ENCODE data around the gene ACOT11. TPM values are rescaled to one million over a fixed set of nuclear protein-coding genes. Genes with fewer than 3 reads are reported as not detected.

ACOT11 gene
- total and polyA plus RNA-seq, 3 donors from 2014 or later: 4.9 to 33.8 (median 19.1) TPM

DNA sequence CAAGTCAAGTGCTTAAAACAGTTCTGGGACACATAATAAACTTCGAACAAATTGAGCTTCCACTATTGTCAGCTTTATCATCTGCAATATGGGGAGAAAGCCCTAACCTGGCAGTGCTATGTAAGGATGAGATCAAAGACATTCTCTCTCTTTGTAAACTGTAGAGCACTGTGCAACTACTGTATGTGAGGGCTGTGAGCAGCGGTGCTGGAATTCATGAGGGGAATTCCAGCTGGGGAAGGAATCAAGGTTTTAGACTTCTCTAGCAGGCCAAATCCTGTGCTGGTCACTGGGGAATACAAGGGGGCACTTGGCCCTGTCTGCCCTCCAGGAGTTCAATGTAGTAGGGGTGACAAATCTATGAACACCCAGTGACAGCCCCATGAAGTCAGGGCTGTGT lies 66.0 kb downstream of the ACOT11 start:
- WGBS, 2 donors: 87 to 88% methylated on average over 2 of the region's 2 CpGs
- DNase-seq: no peak
- no peaks in the 10 kb centered on the region for H3K9me3 ChIP-seq
- no peaks in the 10 kb centered on the region for H3K4me1 ChIP-seq
- no peaks in the 10 kb centered on the region for H3K27me3 ChIP-seq
- TF ChIP-seq POLR2A (IDR thresholded peaks at IDR 0.05) (no peak), CTCF (IDR thresholded peaks at IDR 0.05) (no peak)
- H3K4me3 ChIP-seq: no peak overlapping the region
- intact Hi-C loops (cut with DNase I; ENCODE audit: low total_unique reads): no loop called here
- no peaks in the 10 kb centered on the region for H3K36me3 ChIP-seq (ENCODE audit: low read depth, missing control alignments)
- no peak overlapping the region for H3K27ac ChIP-seq

DNA sequence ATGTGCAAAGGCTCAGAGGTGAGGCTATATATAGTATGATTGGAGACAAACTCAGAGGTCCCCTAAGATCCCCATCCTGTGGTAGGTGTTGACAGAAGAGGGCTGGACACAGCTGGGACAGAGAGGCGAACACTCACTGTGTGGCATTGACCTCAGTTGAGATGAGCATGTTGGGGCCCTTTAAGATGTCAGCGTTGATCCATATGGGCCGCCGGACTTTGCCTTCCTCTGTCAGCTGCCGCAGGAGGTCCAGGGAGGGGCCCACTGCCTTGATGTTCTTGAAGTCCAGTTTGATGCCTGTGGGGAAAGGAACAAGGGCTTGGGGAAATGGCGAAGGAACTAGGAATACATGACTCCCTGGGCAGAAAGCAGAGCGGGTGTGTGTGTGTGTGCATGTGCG lies 66.5 kb downstream of the ACOT11 start:
- intact Hi-C loops (cut with DNase I; ENCODE audit: low total_unique reads): no loop called here
- no peak for DNase-seq
- TF ChIP-seq CTCF (IDR thresholded peaks at IDR 0.05): no peak
- TF ChIP-seq POLR2A (IDR thresholded peaks at IDR 0.05): no peak
- H3K27ac ChIP-seq: no peak overlapping the region
- H3K27me3 ChIP-seq: no peaks in the 10 kb centered on the region
- H3K4me1 ChIP-seq: no peaks in the 10 kb centered on the region
- H3K9me3 ChIP-seq: no peaks in the 10 kb centered on the region
- WGBS, 2 donors: 79 to 82% methylated on average over 8 of the region's 8 CpGs
- H3K36me3 ChIP-seq (ENCODE audit: low read depth, missing control alignments): no peaks in the 10 kb centered on the region
- H3K4me3 ChIP-seq: no peak overlapping the region

DNA sequence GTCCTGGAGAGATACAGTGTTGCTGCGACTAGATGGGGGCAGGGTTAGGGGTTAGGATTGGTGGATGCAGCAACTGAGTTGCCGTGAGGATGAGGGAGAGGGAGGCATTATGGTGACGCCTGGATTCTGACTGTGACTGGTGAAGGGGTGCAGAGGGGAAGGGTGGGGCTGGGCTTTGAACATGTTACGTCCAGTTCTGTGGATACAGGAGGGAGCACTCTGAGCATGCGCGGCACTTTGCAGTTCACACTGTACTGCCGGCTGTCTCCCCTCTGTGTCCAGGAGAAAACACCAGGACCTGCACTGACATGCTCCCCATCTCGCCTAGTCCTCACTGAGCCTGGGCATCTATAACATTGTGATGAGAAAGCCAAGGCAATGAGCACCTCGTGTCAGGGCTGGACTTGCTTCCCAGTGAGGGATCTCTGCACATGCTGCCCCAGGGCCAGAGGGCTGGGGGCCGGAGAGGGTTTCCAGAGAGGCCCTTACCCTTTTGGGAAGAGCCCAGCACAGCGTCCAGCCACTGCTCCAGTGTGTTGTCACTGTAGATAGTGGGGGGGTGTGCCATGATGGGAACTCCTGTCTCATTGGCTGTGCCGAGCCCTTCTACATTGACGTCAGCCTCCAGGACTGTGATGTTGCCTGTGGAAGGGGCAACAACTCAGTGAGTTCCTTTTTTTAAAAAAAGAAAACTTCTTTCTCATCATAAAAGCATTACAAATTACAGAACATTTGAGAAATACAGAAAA lies 67.7 kb downstream of the ACOT11 start:
- no peak overlapping the region for H3K4me3 ChIP-seq

GRCh38 chr1:54619749-54620148 lies 71.7 kb downstream of the ACOT11 start:
- DNase-seq: no peak
- no peaks in the 10 kb centered on the region for H3K27me3 ChIP-seq
- no peaks in the 10 kb centered on the region for H3K9me3 ChIP-seq
- TF ChIP-seq CTCF (IDR thresholded peaks at IDR 0.05): no peak
- TF ChIP-seq POLR2A (IDR thresholded peaks at IDR 0.05): no peak
- no peak overlapping the region for H3K4me3 ChIP-seq
- no peaks in the 10 kb centered on the region for H3K36me3 ChIP-seq (ENCODE audit: low read depth, missing control alignments)
- no peaks in the 10 kb centered on the region for H3K4me1 ChIP-seq
- WGBS, 2 donors: 87 to 92% methylated on average over 4 to 8 of the region's 8 CpGs
- intact Hi-C loops (cut with DNase I; ENCODE audit: low total_unique reads): no loop called here
- H3K27ac ChIP-seq: no peak overlapping the region

More for the DNA sequence above, 67.7 kb downstream of the ACOT11 start:
- intact Hi-C loops (cut with DNase I; ENCODE audit: low total_unique reads): no loop called here
- DNase-seq: no peak
- Histone ChIP-seq H3K9me3 (no peaks in the 10 kb centered on the region), H3K4me1 (no peaks in the 10 kb centered on the region), H3K27me3 (no peaks in the 10 kb centered on the region), H3K27ac (no peak overlapping the region), H3K36me3 (ENCODE audit: low read depth, missing control alignments) (no peaks in the 10 kb centered on the region)
- 58 to 71% methylated on average over 13 of the region's 13 CpGs for WGBS, 2 donors
- TF ChIP-seq CTCF (IDR thresholded peaks at IDR 0.05): no peak
